ENCODE results near the gene ZNHIT3.

ZNHIT3 gene

GRCh38 chr17:36512641-36513040, 26.2 kb downstream of the ZNHIT3 start:
- no peak for DNase-seq (ENCODE audit: low spot score)

- no peak for DNase-seq (ENCODE audit: low spot score)
Observed at GRCh38 chr17:36514856-36515255, 28.4 kb downstream of the ZNHIT3 start.

DNA sequence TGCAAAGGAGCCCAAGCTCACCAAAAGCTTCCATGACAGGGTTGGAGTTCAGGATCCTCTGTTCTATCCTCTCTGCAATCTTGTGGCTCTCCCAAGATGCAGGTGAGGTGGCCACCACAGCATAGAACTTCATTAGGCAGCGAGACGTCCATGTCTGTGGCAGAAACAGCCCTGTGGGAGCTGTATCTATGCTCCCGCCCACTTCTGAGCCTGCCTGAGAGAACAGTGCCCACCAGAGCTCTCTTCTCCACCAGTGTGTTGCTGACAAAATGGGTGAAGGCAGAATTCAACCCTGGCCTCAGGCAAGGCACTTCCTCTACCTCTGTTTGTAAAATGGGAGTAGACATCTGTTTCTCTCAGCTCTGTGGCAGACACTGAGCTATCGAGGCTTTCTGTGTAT, 29.4 kb downstream of the ZNHIT3 start:
- DNase-seq (ENCODE audit: low spot score), result no peak

DNA sequence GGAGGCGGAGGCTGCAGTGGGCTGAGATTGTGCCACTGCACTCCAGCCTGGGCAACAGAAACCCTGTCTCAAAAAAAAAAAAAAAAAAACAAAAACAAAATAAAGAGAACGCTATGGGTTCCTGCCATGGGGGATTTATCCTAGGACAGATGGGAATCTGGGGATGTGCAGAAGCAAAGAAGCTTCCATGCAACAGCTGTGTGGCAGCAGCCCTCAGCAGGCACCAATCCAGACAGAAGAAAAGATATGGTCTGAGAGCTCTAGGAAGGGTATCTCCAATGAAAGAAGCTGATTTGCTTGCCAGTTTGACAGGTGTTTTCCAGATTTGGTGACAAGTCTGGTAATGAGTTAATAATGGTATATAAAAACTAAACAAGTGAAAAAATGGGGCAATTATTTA, 36.6 kb downstream of the ZNHIT3 start:
- DNase-seq (ENCODE audit: low spot score), result no peak

DNA sequence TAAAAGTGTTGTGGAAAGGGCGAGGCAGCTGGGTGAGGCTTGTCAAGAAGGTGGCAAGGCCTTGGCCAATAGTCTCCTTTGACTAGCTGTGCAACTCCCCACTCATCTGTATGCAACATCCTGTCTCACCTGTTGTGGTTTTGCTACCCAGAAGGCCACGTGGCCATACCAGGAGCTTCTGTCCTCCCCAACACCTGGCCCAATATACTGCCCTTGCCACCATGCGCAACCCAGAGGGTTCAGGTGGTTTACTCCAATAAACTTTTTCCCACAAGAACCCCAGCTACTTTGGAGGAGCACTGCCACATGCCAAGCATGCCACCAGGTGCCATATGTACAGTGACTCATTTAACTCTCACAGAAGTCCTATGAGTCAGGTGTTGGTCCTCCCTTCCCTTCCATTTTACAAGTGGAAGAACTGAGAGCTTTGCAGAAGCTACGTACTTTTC, 38.0 kb downstream of the ZNHIT3 start:
- DNase-seq (ENCODE audit: low spot score), result no peak

- peak; percentile 2 for DNase-seq (ENCODE audit: low spot score)
Observed at GRCh38 chr17:36525113-36525512, 38.6 kb downstream of the ZNHIT3 start.

DNA sequence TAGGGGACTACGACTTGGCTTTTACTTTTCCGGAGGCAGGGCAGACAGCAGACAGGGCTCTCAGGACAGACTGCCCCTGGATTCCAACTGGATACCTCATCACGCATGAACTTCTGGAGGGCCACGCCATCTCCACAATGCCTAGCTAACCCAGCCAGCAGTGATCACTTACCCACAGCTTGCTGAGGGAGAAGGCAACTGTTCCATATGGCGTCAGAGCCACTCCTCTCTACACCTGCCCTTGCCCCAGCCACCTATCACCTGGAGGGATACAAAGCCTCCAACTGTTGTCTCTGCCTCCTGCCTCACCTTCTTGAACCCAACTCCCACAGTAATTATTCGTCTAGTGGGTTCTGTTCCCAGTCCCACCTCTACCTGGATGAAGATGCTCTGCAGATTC, 39.4 kb downstream of the ZNHIT3 start:
- DNase-seq (ENCODE audit: low spot score), result no peak

DNA sequence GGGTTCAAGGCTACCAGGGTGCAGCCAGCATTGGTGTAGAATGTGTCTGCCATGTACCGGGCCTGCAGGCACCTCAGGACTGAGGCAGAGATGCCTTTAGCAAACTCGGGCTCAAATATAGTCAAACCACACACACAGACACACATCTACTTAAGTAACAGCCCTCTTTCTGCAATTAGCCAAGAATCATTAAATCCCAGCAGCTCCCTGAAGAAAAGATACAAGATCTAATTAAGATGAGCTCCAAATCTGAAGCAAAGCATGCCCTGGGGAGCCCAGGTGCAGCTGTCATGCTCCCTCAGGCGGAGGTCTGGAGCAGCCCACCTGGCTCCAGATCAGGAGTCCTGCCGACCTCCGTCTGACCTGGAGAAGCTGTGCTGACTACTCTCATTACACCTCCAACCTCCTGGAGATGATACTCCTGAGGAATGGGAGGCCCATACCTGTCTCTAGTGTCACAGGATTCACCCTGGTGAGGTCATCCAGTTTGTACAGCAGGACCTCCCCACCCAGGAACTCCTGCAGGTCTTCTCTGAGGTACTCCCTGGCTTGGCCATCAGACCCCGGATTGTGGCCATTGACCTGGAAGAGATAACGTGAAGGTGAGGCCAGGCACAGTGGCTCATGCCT, 41.3 kb downstream of the ZNHIT3 start:
- no peak for DNase-seq (ENCODE audit: low spot score)

GRCh38 chr17:36529121-36529520, 42.6 kb downstream of the ZNHIT3 start:
- DNase-seq (ENCODE audit: low spot score), result peak; percentile 43

GRCh38 chr17:36532435-36532975, 46.0 kb downstream of the ZNHIT3 start:
- no peak for DNase-seq (ENCODE audit: low spot score)

- DNase-seq (ENCODE audit: low spot score), result peak; percentile 73
Observed at GRCh38 chr17:36533935-36534839, 47.7 kb downstream of the ZNHIT3 start.

DNA sequence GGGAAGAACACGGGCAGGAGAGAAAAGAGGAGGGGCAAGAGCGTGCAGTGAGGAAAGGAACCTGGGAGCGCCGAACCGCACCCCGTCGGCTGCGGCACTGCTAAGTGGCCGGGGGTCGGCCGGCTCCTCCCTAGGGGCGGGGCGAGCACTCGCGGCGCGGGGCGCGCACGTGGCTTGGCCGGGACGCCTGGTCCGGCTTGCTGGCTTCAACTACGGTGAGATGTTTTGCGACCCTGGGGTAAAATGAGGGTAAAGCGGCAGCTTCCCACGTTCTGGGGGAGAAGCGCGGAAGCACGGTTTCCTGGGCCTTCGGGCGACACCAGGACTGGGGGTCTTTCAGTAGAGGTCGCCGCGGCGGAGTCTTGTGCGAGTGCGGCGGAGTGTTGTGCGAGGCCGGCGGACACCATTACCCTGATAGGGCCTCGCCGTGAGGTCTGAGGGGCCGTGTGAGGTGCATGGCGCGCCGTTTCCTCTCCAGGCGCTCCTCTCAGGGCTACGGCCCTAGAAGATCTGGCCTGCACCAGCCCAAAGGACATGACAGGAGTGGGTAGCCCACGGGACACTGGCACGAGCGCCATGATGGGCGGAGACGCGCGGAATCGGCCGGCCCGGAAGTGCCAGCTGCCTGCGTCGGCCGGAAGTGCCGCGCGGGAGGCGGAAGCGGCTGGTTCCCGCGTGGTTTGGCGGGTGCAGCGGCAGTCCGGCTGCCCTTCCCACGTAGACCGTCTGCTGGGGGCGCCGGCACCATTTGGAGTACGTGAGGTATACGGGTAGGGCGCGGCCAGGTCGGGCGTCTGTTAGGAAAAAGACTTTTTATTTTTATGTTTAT, 48.6 kb downstream of the ZNHIT3 start, which contains the start of the genes MYO19 and PIGW:
Gene MYO19, minus strand, starts transcription at position 29 of the 829 bp plus-strand sequence. CDS start 2,330 bp downstream, outside the sequence.
Gene PIGW, plus strand, starts transcription at position 148 of the 829 bp plus-strand sequence. CDS start 2,115 bp downstream, outside the sequence.
- DNase-seq (ENCODE audit: low spot score), result peak; percentile 95

DNA sequence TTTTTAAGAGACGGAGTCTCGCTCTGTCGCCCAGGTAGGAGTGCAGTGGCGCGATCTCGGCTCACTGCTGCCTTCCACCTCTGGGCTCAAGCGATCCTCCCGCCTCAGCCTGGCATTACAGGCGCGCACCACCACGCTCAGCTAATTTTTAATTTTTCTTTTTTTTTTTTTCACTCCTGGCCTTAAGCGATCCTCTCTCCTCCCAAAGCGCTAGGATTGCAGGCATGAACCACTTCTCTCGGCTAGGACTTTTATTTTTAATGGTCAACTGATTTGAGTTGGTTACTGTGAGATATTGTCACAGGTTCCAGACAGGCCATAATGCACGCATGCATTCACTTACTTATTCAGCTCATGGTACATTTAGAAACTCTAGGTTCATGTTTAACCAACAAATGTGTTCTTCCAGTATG, 49.2 kb downstream of the ZNHIT3 start:
- DNase-seq (ENCODE audit: low spot score), result no peak

- no peak for DNase-seq (ENCODE audit: low spot score)
Observed at GRCh38 chr17:36540696-36541095, 54.2 kb downstream of the ZNHIT3 start.

DNA sequence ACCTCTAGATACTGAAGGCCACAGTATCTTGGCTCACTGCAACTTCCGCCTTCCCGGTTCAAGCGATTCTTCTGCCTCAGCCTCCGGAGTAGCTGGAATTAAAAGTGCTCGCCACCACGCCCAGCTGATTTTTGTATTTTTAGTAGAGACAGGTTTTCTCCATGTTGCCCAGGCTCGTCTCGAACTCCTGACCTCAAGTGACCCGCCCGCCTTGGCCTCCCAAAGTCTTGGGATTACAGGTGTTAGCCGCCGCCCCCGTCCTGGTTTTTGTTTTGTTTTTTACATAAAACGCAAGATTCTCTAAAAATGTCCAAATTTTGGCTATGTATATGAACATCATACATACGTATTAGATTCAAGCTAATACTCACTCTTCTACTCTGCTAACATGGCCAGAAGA, 56.3 kb downstream of the ZNHIT3 start:
- DNase-seq (ENCODE audit: low spot score), result no peak

DNA sequence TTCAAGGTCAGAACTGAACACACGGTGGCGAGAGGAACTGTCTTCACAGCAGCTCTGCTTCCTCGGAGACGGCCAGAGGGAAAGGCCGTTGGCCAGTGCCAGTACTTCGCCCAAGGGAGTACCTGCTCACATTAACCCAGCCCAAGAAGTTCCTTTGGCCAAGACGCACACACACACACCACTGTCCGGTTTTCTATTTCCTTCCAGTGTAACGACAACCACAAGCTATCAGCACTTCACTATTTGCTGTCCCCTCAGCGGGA, 57.5 kb downstream of the ZNHIT3 start:
- DNase-seq (ENCODE audit: low spot score), result peak; percentile 53

GRCh38 chr17:36544307-36545076, 58.0 kb downstream of the ZNHIT3 start, which contains the start of gene GGNBP2:
GGNBP2 (plus strand) TSS chr17:36544919; CDS start chr17:36545725, 806 bp downstream.
- DNase-seq (ENCODE audit: low spot score), result peak; percentile 97

GRCh38 chr17:36545077-36545464, 58.6 kb downstream of the ZNHIT3 start:
- DNase-seq (ENCODE audit: low spot score), result no peak

Measured in GM03348 (cell line).